Measurements from ENCODE around the gene MDFIC.

The MDFIC gene

GRCh38 chr7:114928060-114928459 lies 6.2 kb downstream of the MDFIC start:
- no peak for DNase-seq (ENCODE audit: low read depth)

DNA sequence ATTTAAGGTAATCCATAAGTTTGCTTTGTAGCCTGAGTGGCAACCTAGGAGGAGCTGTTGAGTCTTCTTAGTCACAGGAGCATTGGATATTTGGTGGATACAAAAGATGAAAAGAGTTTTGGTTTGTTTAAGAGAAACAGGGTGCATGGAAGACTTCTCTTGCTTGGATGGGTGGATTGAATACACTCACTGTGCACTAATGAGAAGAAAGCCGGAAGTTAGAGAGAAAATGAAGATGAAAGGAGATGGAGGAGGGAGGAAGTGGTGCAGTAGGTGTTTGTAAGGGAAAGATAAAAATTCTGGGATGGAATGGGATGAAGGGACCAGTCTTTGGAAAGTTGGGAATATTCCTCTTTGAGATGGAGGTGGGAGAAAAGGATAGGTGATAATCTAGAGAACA lies 7.7 kb downstream of the MDFIC start:
- no peak for DNase-seq (ENCODE audit: low read depth)

DNA sequence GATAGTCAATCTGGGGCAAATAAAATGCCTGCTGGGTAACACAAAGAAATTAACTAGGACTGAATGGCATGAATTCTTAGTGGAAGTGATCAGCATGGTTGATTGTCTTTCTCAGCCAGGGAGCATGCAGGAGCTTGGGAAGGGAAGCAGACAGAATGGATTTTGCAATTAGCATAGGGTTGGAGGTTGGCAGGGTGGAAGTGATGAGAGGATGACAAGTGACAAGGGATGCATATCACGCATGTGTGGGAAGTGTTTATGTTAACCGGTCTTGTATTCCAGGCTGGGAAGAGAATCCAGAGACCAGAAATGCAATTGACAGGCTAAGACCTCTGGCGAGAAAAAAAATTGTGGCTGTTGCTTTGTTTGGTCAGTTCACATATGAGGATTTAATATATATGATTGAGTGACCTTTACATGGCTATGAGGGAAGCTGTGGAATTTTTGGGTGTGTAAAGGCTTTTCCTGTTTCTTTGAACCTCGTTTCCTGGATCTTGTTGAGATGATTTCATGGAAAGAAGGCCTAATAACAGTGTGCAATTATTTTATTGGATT lies 8.3 kb downstream of the MDFIC start:
- no peak for DNase-seq (ENCODE audit: low read depth)

DNA sequence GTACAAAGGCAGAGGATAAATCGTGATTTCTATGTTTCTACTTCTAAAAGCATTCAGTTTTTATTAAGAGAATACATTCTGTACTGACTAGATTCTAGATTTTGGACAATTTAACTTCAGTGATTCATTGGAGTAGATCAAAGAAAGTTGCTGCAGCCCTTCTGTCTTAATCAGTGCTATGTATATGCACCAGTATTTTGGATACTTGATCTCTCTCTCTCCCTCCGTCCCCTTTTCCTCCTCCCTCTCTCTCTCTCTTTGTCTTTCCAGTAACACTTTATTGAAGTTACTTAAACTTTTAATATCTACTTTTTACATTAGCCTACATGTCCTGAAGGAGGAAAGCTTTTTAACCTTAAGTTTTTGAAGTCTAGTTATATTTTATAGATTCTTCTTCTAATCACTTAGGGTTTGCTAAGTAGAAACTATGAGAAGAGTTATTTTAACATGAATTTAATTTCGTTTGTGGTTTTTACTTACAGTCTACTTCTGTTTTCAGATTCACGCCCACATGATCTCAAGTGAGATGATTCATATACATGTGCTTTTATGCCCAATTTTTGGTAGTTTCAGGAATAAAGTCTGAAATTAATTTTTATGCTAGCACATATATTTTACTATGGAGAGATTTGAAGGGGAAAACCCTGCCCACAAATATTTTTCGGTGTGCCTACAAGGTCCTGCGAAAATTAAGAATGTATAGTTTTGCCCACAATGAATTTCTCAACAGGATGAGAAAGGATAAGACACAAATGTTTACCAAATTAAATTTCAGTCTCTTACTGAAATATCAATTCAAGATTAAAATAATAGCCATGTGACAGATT lies 9.1 kb downstream of the MDFIC start:
- no peak for DNase-seq (ENCODE audit: low read depth)

DNA sequence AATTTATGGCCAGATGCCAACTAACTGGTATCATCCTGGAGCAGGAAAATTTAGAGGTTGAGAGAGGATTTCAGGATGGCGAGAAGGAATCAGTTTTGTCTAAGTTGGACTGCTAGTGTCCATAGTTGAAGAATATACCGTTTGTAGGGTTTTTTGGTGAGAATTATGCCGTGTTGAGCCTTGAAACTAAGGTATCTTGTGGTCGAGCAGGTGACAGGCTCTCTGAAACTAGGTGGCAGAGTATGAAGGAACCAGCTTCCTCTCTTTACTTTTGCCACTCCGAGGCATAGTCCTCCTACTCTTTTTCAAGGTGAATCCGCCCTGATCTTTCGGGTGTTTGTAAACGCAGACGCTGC lies 9.7 kb downstream of the MDFIC start:
- no peak for DNase-seq (ENCODE audit: low read depth)

- no peak for DNase-seq (ENCODE audit: low read depth)
Measured at GRCh38 chr7:114932991-114933390, 11.1 kb downstream of the MDFIC start.

DNA sequence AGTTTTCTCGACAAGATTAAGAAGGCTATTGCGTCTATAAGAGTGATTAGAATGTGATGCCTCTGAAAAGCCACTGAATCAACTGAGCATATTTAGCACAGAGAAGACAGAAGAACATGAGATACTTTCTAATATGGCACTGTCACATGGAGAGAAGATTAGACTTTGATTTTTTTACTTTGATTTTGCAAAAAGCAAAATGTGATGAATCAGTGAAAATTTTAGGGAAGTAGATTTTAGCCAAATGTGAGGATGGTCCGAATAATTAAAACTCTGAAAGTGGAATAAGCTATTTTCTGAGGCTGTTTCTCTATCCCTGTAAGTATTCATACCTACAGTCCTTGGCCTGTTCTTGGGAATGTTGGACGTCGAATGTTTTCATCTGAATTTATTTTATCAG lies 11.8 kb downstream of the MDFIC start:
- DNase-seq (ENCODE audit: low read depth), result no peak

DNA sequence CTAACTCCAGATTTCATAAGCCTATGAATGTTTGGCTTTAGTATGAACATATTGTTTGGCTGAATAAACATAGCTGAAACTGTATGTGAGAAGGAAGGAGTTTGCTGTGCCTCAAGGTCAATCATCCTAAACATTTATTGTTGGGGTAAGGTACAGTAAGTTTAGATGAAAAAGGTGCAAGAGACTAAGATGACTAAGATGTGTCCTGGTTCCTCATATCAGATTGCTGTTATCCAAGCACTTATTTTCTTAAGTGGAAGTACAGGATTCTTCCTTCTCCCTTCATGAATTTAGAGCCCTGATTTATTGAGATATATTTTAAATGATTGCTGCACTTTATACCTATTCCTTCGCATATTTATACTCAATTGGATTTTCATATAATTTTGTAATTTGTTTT lies 12.2 kb downstream of the MDFIC start:
- no peak for DNase-seq (ENCODE audit: low read depth)

GRCh38 chr7:114934713-114935112 lies 12.8 kb downstream of the MDFIC start:
- no peak for DNase-seq (ENCODE audit: low read depth)

- DNase-seq (ENCODE audit: low read depth), result no peak
Measured at GRCh38 chr7:114936471-114936870, 14.6 kb downstream of the MDFIC start.

DNA sequence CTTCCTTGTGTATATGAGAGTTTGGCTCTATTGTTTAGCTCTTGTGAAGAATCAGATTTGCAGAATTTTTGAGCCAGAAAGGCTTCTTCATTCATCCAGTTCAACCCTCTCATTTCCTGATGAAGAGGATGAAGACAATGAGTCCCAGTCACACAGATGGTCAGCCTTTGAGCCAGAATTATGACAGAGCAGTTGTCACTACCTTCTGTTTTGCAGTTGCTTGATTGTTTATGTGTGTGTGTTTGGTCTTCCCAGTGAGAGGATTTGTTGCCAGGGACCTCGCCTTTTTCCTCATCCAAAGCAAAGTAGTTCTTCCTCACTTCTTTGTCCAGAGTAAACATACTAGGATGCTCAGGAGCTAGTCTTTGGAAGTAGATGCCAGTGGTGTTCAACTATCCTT lies 15.6 kb downstream of the MDFIC start:
- no peak for DNase-seq (ENCODE audit: low read depth)

GRCh38 chr7:114938785-114939184 lies 16.9 kb downstream of the MDFIC start:
- no peak for DNase-seq (ENCODE audit: low read depth)

DNA sequence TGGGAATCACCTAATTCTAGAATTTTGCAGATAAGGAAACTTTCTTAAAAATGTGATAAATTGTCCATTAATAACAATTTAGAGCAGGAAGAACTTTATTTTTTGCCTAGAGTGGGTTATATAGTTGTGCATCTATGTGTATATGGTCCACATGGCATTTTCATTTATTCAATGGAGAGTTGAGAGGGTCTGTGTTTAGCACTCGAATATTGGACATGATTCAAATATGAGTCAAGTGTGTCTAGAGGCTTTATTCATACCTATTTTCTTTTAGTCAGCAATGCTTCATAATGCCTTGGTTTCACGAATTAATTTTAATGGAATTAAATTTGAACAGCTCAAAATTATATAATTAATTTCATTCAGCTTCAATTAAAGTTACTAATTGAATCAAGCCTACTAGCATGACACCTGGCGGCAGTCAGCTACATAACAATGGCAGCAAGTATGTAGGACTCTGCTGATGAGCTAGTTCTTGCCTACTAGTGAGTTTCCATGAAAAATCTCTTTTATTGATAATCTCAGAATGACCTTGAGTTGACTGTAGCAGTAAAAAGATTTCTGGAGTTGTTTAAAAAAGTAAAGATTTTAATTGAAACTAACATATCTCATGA lies 17.7 kb downstream of the MDFIC start:
- no peak for DNase-seq (ENCODE audit: low read depth)

DNA sequence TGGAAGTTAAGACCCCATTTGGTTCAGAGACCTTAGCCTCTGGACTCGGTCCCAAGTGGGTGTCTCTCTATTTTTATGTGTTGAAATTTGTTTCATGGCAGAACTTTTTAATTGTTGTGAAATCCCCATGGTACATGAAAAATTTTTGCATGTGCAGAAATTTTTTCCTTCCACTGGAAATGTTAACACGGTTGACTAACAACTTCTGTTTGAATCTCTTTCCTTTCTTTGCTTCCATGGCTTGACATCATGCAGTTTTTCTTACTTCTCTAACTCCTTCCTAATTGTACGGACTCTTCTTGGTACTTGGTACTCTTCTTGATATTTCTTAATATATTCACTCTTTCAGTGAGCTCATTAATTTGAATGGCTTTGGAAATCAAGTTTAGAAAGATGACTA lies 18.3 kb downstream of the MDFIC start:
- DNase-seq (ENCODE audit: low read depth), result no peak

DNA sequence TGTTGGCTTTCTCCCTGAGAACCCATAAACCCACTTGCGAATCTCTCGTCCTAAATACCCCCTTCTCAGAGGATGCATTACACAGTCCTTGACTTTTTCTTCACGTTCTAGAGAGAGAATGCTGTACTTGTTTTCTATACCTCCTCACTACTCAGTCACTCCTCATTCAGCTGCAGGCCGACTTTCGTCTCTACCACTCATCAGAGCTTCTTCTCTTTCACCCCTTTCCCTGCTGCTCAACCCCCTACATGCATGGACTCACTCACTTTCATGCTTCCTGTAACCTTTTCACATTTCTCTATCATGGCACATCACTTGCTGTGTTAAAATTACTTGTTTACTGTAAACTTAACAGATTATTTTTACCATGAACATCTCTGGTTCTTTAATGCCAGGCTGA lies 19.8 kb downstream of the MDFIC start:
- no peak for DNase-seq (ENCODE audit: low read depth)

DNA sequence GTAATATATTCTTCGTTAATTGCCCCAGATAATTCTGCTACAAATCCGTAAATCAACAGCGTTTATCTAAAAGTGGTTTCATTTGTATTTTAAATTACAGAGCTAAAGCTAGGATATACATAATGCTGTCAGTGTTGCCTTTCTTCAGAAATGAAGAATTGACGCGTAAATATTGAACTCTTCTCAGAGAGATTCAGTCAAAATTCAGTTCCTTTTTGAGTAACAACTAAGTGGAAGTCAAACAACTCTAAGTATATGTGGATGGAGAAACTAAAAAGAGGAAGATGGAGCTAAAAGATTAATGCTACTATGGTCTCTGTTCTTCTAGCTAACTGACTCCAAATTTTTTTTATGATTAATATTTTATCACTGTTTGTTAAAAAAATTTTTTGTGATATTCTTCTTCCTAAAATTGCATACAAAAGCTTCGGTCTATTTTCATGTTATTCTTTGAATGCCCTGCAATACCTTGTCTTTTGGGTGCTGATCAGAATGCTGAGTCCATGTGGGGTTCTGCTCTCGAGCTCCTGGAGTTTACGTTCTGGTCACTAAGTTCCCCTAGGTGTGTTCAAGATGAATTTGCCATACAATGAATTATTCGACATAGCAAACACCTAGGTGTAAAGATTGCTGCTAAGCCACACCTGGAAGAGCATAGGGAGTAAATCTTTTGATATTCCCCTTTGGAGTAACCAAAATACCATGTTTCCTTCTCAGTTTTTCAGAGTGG lies 20.7 kb downstream of the MDFIC start:
- DNase-seq (ENCODE audit: low read depth), result no peak

DNA sequence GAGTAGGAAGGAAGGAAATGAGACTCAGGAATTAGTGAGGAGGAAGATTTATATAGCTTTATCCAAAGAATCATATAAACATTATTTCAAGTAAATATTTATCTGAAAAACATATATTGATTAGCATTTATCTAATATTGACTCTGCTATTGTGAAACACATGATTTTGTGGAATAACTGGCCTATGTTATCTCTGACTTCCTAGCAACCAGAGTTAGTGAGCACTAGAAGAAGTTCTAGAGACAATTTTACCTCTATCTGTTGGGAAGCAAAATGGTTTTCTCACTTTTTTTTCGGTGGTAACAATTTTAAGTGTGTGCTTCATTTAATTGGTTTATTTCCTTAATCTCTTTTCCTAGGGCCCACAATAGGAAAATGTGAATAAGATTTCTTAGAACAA lies 21.6 kb downstream of the MDFIC start:
- DNase-seq (ENCODE audit: low read depth), result no peak

DNA sequence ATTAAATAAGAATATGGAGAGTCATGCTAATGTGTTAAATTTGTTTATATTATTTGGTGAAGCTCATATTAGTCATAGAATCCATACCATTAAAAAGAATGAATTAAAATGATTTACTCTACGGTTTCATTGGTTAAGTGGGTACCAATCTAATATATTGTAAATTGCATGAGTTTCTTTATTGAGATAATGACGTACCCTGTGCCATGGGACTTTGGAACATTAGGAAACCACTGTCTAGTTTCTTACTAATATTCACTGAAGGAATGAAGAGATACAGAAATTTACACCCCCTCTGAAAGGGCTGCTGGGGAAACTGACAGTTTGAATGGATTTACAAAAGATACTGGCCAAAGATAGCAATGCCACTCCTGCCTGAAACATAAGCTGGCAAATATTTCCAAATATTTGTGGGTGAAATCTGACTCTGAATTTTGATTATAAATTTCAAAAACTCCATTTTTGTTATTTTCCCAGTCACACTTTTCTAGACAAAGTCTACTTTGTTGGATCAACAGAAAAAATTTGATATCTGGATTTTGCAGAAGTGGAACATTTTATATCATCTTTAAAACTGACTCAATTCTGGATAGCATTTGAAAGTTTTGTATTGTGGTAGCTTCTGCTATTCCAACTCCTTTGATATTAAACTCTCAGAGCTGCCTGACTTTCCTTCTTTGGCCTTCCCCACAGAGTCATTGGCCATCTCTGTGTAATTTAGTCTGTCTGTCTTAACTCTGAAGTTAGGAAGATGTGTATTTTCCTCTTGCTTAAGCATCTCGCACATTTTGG lies 22.3 kb downstream of the MDFIC start:
- DNase-seq (ENCODE audit: low read depth), result no peak

DNA sequence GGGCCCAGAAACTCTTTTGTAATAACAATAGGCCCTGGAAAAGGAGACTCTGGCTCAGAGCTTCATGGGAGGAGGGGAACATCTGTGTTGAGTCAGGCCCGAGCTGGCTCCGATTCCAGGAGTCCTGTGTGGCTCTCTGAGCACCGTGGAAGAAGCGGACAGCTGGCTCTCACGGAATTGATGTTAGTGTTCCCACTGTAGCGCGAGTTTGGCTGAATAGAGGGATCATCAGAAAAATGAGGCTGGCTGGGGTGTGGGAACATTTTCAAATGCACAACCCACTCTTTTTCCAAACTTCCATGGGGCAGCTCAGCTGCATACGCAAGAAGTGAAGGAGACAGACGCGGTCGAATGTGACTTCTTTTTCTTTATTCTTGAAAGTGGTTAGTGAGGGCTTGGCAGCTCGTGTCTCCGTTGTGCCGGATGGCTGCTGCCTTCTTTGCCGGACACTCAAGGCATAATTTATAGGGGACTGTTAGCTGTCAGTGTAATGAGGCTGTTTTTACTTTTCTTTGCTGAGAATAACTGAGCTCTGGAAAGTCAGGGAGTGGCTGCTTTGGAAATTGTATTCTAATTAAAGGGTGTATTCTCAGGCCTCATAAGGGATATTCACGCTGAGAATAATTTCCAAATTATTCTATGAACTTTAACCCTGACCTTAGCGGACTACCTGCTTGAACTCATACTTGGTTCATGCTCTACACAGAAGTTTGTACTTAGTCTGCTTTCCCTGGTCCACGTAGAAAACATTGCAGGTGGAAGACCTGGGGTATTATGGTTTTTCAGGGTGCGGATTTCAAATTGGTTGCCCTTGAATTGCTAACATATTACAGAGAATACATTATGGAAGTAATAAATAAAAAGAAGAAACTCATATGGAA lies 23.1 kb downstream of the MDFIC start:
- DNase-seq (ENCODE audit: low read depth), result no peak

GRCh38 chr7:114949231-114949630 lies 27.3 kb downstream of the MDFIC start:
- no peak for DNase-seq (ENCODE audit: low read depth)

- DNase-seq (ENCODE audit: low read depth), result no peak
Measured at GRCh38 chr7:114952296-114952695, 30.4 kb downstream of the MDFIC start.
